ENCODE data around the gene UBE2O.

Gene UBE2O

DNA sequence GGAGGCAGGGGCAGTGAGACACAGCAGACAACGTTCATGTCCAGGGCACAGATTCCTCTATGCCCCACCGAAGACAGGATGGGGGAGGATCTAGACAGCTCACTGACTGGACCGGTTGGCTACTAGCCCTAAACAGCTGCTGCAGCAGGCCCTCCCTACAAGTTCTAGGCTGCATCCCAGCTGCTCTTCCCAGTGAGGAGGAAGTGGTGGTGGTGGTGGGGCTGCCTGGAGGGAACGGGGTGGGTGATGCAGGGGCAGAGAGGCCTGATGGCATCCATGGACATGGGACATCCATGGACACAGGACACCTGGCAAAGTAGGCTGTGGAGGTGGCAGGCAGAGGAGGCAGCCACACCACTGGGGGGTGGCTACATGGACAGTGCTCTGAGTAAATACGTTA is 50.2 kb downstream of the UBE2O start:
- no peak overlapping the region for H4K91ac ChIP-seq (ENCODE audit: low read depth, low read length, poor library complexity)
- H2AFZ ChIP-seq (ENCODE audit: low read length), result no peak overlapping the region
- no peak overlapping the region for H3K27ac ChIP-seq (replicated peaks; ENCODE audit: low read length)
- DNase-seq (ENCODE audit: low spot score), result no peak
- H3K18ac ChIP-seq (ENCODE audit: low read length), result no peak overlapping the region
- no CpG with 5 or more reads among the region's 5 CpGs for WGBS, 2 donors (ENCODE audit: extremely low coverage in 2 of 2, insufficient read length in 2 of 2, insufficient replicate concordance in 1 of 2)
- no peak overlapping the region for H2AK5ac ChIP-seq (ENCODE audit: low read depth, low read length)
- peak overlapping the region in 1 of 2 donors; percentile 18 for H3K4me3 ChIP-seq (ENCODE audit: low read length in 2 of 2)
- H3K9ac ChIP-seq (ENCODE audit: low read depth, low read length, poor library complexity), result no peak overlapping the region
- H3K27me3 ChIP-seq (ENCODE audit: control insufficient read depth in 3 of 3, insufficient read depth in 3 of 3, low read depth in 1 of 3, low read length in 3 of 3), result peaks cover 0 to 2% (median 0%) of the 10 kb centered on the region in 3 experiments
- H3K4me1 ChIP-seq (ENCODE audit: control insufficient read depth in 2 of 2, insufficient read depth in 1 of 2, low read depth in 1 of 2, low read length in 2 of 2), result no peaks in the 10 kb centered on the region
- H4K8ac ChIP-seq (ENCODE audit: low read depth, low read length), result no peak overlapping the region
- H3K23ac ChIP-seq (ENCODE audit: low read depth, low read length, poor library complexity), result no peak overlapping the region
- no peak overlapping the region for H3K4me2 ChIP-seq (ENCODE audit: insufficient read depth, low read length, poor library complexity, severe bottlenecking)
- no peak overlapping the region for H2BK12ac ChIP-seq (ENCODE audit: low read length)
- H2BK120ac ChIP-seq (ENCODE audit: low read depth, low read length), result no peak overlapping the region
- H2BK5ac ChIP-seq (ENCODE audit: low read length), result no peak overlapping the region
- no peak overlapping the region for H2BK15ac ChIP-seq (ENCODE audit: low read length)
- peaks cover 6% of the 10 kb centered on the region for H3K79me1 ChIP-seq (ENCODE audit: low read depth, low read length)
- H3K36me3 ChIP-seq (replicated peaks in 1 of 2; ENCODE audit: control insufficient read depth in 2 of 2, insufficient read depth in 2 of 2, low read length in 2 of 2), result peaks cover 59 to 86% of the 10 kb centered on the region in 2 donors
- no peaks in the 10 kb centered on the region for H3K9me3 ChIP-seq (replicated peaks in 1 of 2; ENCODE audit: control insufficient read depth in 2 of 2, insufficient read depth in 1 of 2, low read depth in 1 of 2, low read length in 2 of 2)
- peak overlapping the region; percentile 58 for H3K14ac ChIP-seq (ENCODE audit: low read length)
- H3K4ac ChIP-seq (ENCODE audit: low read length), result no peak overlapping the region

DNA sequence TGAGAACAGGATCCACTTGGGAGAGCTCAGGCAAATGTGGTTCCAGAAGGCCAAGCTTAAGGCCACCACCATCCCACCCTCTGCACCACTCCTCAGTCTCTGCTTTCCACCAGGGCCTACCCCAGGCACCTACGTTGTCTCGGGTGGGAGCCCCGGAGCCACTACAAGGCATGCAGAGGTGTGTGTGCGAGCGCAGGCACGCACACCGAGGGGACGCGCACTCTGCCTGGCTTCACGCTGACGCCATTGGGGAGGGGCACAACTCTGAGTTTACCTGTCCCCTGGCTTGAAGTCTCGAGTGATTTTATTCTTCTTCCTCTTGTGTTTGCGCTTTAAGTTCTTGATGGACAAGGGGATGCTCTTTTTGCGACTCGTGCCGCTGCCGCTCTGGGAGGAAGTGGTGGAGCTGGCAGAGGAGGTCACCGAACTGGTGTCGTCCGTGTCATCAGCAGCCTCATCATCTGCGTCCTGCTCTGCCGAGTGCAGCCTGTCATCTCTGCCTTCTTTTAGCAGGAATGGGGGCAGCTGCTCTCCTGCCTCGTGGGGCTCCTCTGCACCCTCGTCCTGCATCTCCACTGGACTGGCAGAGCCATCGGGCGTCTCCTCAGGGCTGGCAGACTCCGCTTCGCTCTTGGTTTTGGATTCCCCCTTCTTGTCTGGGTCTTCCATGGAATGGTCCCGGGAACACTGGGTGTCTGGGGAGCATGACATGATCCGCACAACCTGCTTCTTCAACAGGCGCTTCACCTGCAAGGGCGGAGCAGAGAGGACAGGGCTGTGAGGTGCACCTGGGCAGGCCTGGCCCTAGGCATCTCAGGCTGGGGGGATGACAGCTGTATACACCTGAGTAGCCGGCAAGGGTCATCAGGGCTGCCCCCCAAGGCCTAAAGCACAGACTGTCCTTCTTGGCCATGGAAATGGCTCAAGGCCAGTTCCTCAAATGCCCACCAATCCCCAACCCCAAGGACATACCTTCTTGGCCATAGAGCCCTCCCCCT is 53.5 kb downstream of the UBE2O start:
- Histone ChIP-seq H4K8ac (ENCODE audit: low read depth, low read length) (no peak overlapping the region), H3K79me1 (ENCODE audit: low read depth, low read length) (peaks cover 2% of the 10 kb centered on the region), H3K4ac (ENCODE audit: low read length) (no peak overlapping the region), H2BK12ac (ENCODE audit: low read length) (no peak overlapping the region), H3K4me3 (ENCODE audit: low read length in 2 of 2) (no peak overlapping the region), H3K18ac (ENCODE audit: low read length) (no peak overlapping the region), H2BK120ac (ENCODE audit: low read depth, low read length) (no peak overlapping the region), H2AFZ (ENCODE audit: low read length) (no peak overlapping the region), H3K9me3 (replicated peaks in 1 of 2; ENCODE audit: control insufficient read depth in 2 of 2, insufficient read depth in 1 of 2, low read depth in 1 of 2, low read length in 2 of 2) (no peaks in the 10 kb centered on the region), H3K4me1 (ENCODE audit: control insufficient read depth in 2 of 2, insufficient read depth in 1 of 2, low read depth in 1 of 2, low read length in 2 of 2) (no peaks in the 10 kb centered on the region), H3K27me3 (ENCODE audit: control insufficient read depth in 3 of 3, insufficient read depth in 3 of 3, low read depth in 1 of 3, low read length in 3 of 3) (peaks cover 0 to 2% (median 0%) of the 10 kb centered on the region in 3 experiments), H4K91ac (ENCODE audit: low read depth, low read length, poor library complexity) (no peak overlapping the region), H3K9ac (ENCODE audit: low read depth, low read length, poor library complexity) (no peak overlapping the region), H3K27ac (replicated peaks; ENCODE audit: low read length) (no peak overlapping the region), H3K4me2 (ENCODE audit: insufficient read depth, low read length, poor library complexity, severe bottlenecking) (no peak overlapping the region), H3K36me3 (replicated peaks in 1 of 2; ENCODE audit: control insufficient read depth in 2 of 2, insufficient read depth in 2 of 2, low read length in 2 of 2) (peaks cover 72 to 91% of the 10 kb centered on the region in 2 donors), H3K14ac (ENCODE audit: low read length) (no peak overlapping the region), H3K23ac (ENCODE audit: low read depth, low read length, poor library complexity) (peak overlapping the region; percentile 44), H2BK15ac (ENCODE audit: low read length) (no peak overlapping the region), H2BK5ac (ENCODE audit: low read length) (peak overlapping the region; percentile 47), H2AK5ac (ENCODE audit: low read depth, low read length) (no peak overlapping the region)
- no peak for DNase-seq (ENCODE audit: low spot score)
- no CpG with 5 or more reads among the region's 33 CpGs for WGBS, 2 donors (ENCODE audit: extremely low coverage in 2 of 2, insufficient read length in 2 of 2, insufficient replicate concordance in 1 of 2)

DNA sequence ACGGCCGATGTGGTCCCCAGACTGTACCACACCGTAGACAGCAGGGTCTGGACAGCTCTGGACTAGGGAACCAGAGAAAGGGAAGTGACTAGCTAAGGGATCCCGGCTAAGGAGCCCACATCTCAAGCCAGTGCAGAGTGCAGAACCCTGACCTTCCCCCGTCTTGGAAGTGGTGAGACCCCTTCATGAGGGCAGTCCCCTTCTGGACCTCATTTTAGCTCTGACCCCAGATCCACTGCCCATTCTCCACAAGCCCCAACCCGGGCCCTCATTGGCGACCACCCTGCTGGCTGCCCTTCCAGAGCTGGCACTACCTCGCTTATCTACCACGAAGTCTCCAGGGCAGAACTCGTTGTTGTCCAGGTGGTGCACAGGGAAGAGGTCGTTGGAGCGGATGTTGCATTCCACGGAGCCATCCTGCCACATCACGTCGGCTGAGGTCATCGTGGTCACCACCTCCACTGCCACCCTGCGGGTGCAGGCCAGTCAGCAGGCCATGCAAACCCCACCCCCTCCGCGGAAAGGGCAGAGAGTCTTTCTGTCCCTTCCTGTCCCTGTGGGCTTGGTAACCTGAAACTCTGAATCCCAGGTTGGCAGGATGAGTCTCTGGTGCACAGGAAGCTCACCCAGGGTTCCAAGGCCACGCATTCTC is 54.3 kb downstream of the UBE2O start:
- Histone ChIP-seq H3K14ac (ENCODE audit: low read length) (no peak overlapping the region), H2BK120ac (ENCODE audit: low read depth, low read length) (no peak overlapping the region), H4K8ac (ENCODE audit: low read depth, low read length) (no peak overlapping the region), H2AK5ac (ENCODE audit: low read depth, low read length) (no peak overlapping the region), H3K27me3 (ENCODE audit: control insufficient read depth in 3 of 3, insufficient read depth in 3 of 3, low read depth in 1 of 3, low read length in 3 of 3) (peaks cover 0 to 2% (median 0%) of the 10 kb centered on the region in 3 experiments), H2AFZ (ENCODE audit: low read length) (no peak overlapping the region), H3K4me1 (ENCODE audit: control insufficient read depth in 2 of 2, insufficient read depth in 1 of 2, low read depth in 1 of 2, low read length in 2 of 2) (no peaks in the 10 kb centered on the region), H3K79me1 (ENCODE audit: low read depth, low read length) (peaks cover 2% of the 10 kb centered on the region), H3K4me3 (ENCODE audit: low read length in 2 of 2) (no peak overlapping the region), H4K91ac (ENCODE audit: low read depth, low read length, poor library complexity) (no peak overlapping the region), H3K36me3 (replicated peaks in 1 of 2; ENCODE audit: control insufficient read depth in 2 of 2, insufficient read depth in 2 of 2, low read length in 2 of 2) (peaks cover 72 to 91% of the 10 kb centered on the region in 2 donors), H2BK12ac (ENCODE audit: low read length) (no peak overlapping the region), H3K9ac (ENCODE audit: low read depth, low read length, poor library complexity) (no peak overlapping the region), H2BK15ac (ENCODE audit: low read length) (no peak overlapping the region), H2BK5ac (ENCODE audit: low read length) (peak overlapping the region; percentile 47), H3K27ac (replicated peaks; ENCODE audit: low read length) (no peak overlapping the region), H3K23ac (ENCODE audit: low read depth, low read length, poor library complexity) (peak overlapping the region; percentile 27), H3K9me3 (replicated peaks in 1 of 2; ENCODE audit: control insufficient read depth in 2 of 2, insufficient read depth in 1 of 2, low read depth in 1 of 2, low read length in 2 of 2) (no peaks in the 10 kb centered on the region), H3K18ac (ENCODE audit: low read length) (no peak overlapping the region), H3K4me2 (ENCODE audit: insufficient read depth, low read length, poor library complexity, severe bottlenecking) (no peak overlapping the region), H3K4ac (ENCODE audit: low read length) (no peak overlapping the region)
- DNase-seq (ENCODE audit: low spot score), result no peak
- WGBS, 2 donors (ENCODE audit: extremely low coverage in 2 of 2, insufficient read length in 2 of 2, insufficient replicate concordance in 1 of 2), result no CpG with 5 or more reads among the region's 20 CpGs

Measured in neuronal stem cell (in vitro differentiated cells).